ENCODE results near the gene HIP1R. TPM values are rescaled to one million over a fixed set of nuclear protein-coding genes. Genes with fewer than 3 reads are reported as not detected.

HIP1R gene
- total RNA-seq, 4 donors from 2014 or later: 208 to 265 (median 238) TPM

DNA sequence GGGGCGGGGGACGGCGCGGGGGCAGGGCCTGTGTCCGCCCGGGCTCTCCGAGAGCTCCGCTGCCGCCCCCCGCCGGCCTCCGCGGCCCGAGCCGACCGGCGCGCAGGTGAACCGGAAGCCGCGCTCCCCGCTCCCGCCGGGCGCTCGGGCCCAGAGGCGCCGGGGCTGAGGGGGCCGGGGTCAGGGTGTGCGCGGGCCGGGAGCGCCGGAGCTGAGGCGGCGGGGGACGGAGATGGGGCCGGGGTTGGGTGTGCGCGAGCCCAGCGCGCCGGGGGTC is 431 bp downstream of the HIP1R start:
- peak; percentile 31 to 69 (median 67) for DNase-seq

GRCh38 chr12:122836027-122836921 is 1.0 kb downstream of the HIP1R start:
- peak; percentile 68 to 84 (median 83) for DNase-seq
- Histone ChIP-seq H3K27ac (peak overlapping the region; percentile 88 to 97 (median 94)), H3K27me3 (no peaks in the 10 kb centered on the region), H3K4me3 (peak overlapping the region; percentile 69 to 99 (median 94)), H3K9me3 (no peaks in the 10 kb centered on the region), H3K36me3 (no peaks in the 10 kb centered on the region), H3K4me1 (peaks cover 0 to 39% (median 6%) of the 10 kb centered on the region in 4 donors)
- TF ChIP-seq, protein P1, sequence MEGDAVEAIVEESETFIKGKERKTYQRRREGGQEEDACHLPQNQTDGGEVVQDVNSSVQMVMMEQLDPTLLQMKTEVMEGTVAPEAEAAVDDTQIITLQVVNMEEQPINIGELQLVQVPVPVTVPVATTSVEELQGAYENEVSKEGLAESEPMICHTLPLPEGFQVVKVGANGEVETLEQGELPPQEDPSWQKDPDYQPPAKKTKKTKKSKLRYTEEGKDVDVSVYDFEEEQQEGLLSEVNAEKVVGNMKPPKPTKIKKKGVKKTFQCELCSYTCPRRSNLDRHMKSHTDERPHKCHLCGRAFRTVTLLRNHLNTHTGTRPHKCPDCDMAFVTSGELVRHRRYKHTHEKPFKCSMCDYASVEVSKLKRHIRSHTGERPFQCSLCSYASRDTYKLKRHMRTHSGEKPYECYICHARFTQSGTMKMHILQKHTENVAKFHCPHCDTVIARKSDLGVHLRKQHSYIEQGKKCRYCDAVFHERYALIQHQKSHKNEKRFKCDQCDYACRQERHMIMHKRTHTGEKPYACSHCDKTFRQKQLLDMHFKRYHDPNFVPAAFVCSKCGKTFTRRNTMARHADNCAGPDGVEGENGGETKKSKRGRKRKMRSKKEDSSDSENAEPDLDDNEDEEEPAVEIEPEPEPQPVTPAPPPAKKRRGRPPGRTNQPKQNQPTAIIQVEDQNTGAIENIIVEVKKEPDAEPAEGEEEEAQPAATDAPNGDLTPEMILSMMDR (IDR thresholded peaks at IDR 0.05): no peak
- peak; percentile 58 to 61 for TF ChIP-seq POLR2A (IDR thresholded peaks at IDR 0.05)

More for the DNA sequence above, 431 bp downstream of the HIP1R start:
- no peaks in the 10 kb centered on the region for H3K27me3 ChIP-seq
- H3K4me1 ChIP-seq: peaks cover 0 to 38% (median 6%) of the 10 kb centered on the region in 4 donors
- H3K4me3 ChIP-seq: peak overlapping the region; percentile 69 to 99 (median 94)
- TF ChIP-seq POLR2A (IDR thresholded peaks at IDR 0.05): no peak
- TF ChIP-seq, protein P1 (IDR thresholded peaks at IDR 0.05): no peak
- H3K9me3 ChIP-seq: no peaks in the 10 kb centered on the region
- no peaks in the 10 kb centered on the region for H3K36me3 ChIP-seq
- peak overlapping the region; percentile 88 to 97 (median 94) for H3K27ac ChIP-seq

DNA sequence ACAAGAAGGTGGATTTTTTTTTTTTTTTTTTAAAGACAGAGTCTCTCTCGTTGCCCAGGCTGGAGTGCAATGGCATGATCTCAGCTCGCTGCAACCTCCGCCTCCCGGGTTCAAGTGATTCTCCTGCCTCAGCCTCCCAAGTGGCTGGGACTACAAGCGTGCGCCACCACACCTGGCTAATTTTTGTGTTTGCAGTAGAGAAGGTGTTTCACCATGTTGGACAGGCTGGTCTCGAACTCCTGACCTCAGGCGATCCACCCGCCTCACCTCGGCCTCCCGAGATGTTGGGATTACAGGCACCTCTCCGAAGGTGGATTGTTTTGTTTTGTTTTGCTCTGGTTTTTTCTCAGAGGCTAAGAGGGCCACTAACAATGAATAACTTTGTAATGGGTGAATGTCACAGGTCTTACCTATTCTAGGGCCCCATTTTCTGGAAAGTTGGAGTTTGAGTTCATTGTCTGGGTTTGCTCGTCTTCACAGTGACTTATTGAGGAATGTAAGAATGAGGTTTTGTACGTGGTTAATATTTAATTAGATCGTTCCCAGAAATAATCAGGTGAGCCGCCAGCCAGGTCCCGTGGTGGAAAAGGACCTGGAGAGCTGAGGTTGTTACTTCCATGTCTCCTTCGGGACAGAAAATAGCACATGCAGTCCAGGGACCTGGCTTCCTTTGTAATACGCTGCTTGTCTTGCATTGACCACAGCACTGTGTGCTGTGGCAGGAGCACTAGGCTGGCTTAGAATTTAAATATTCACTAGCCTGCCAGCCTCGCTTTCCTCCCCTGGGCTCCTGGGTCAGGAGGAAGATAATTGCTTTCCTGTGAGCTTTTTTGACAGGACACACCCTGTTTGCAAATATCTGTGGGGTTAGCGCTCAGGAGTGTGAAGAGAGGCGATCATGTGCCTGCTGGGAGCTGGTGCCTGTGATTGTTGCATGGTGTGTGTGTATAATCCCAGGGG is 2.3 kb downstream of the HIP1R start:
- peak overlapping the region in 2 of 4 donors; percentile 94 to 99 for H3K4me3 ChIP-seq
- H3K9me3 ChIP-seq: no peaks in the 10 kb centered on the region
- H3K27me3 ChIP-seq: no peaks in the 10 kb centered on the region
- peak in 1 of 3 donors; percentile 55 for DNase-seq
- peak overlapping the region; percentile 79 to 97 (median 90) for H3K27ac ChIP-seq
- no peak for TF ChIP-seq POLR2A (IDR thresholded peaks at IDR 0.05)
- TF ChIP-seq, protein P1 (IDR thresholded peaks at IDR 0.05): no peak
- H3K36me3 ChIP-seq: no peaks in the 10 kb centered on the region
- H3K4me1 ChIP-seq: peaks cover 0 to 49% (median 6%) of the 10 kb centered on the region in 4 donors

GRCh38 chr12:122838841-122839240 is 3.6 kb downstream of the HIP1R start:
- Histone ChIP-seq H3K9me3 (no peaks in the 10 kb centered on the region), H3K27me3 (no peaks in the 10 kb centered on the region), H3K4me1 (peaks cover 0 to 55% (median 6%) of the 10 kb centered on the region in 4 donors), H3K4me3 (no peak overlapping the region), H3K36me3 (no peaks in the 10 kb centered on the region), H3K27ac (peak overlapping the region in 1 of 4 donors; percentile 79)
- no peak for DNase-seq
- TF ChIP-seq, protein P1 (IDR thresholded peaks at IDR 0.05): no peak
- no peak for TF ChIP-seq POLR2A (IDR thresholded peaks at IDR 0.05)

DNA sequence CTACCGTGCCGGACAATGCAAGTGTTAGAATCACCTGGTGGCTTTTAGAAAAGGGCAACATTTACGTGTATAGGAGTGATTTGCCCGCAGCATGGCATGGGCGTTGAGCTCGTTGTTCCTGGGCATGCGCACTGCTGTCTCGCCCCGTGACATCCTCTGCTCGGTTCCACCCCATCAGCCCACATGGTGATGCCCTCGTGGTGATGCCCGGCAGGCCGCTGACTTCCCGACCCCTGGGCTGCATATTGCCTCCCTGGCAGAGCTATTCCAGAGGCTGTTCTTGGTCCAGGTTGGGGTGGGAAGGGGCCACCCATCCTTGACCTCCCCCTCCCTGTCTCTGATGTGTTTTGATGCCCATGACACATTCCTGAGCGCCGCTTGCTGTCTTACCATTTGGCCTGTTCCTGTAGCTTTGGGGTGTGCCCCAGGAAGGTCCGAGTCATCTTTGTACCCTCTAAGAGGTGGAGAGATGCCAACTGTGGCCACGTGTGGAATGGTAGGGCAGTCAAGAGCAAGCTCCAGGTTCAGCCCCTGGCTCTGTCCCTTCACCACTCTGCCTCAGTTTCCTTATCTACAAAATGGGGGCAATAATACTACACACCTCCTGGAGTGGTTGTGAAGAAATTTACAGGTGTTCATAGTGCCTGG is 4.8 kb downstream of the HIP1R start:
- peak in 1 of 3 donors; percentile 39 for DNase-seq
- Histone ChIP-seq H3K36me3 (no peaks in the 10 kb centered on the region), H3K9me3 (no peaks in the 10 kb centered on the region), H3K4me3 (no peak overlapping the region), H3K27ac (no peak overlapping the region), H3K27me3 (no peaks in the 10 kb centered on the region), H3K4me1 (peaks cover 0 to 47% (median 6%) of the 10 kb centered on the region in 4 donors)
- no peak for TF ChIP-seq POLR2A (IDR thresholded peaks at IDR 0.05)
- TF ChIP-seq, protein P1 (IDR thresholded peaks at IDR 0.05): no peak

All from Peyer's patch (tissue), 4 donors.